HG02981 (cell line): ENCODE measurements around the gene HPCAL1.
"Not testable (repeated sequence)": the region's sequence is repeated elsewhere in the genome, so short reads cannot be mapped to it uniquely, and the experiment has no call there.

Experiments used
- ATAC-seq: cut with Tn5 transposase; IDR thresholded peaks from one replicate; pipeline ENCODE4 v1.9.1; 2021; ENCODE audit warnings: mild to moderate bottlenecking, moderate library complexity; ENCODE audit not compliant: unreplicated experiment

The HPCAL1 gene

DNA sequence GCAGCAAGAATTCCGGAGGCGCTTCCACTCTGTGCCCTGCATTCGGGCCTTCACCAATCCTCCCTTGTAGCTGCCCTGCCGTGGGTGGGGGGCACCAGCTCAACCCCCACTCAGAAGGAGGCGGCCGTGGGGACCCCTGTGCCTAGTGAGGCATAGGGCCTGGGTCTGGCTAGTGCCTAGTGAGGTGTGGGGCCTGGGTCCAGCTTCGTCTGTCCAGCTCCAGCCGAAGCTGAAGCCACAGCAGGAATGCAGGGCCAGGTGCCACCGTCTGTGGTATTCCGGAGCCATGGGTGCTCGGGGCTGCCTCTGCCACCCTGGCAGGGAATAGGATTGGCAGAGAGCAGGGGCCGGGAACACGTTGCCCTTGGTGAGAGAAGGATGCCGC is 133.1 kb downstream of the HPCAL1 start:
- ATAC-seq, result no peak

- ATAC-seq, result no peak
Observed at GRCh38 chr2:10436583-10437110, 133.9 kb downstream of the HPCAL1 start.

DNA sequence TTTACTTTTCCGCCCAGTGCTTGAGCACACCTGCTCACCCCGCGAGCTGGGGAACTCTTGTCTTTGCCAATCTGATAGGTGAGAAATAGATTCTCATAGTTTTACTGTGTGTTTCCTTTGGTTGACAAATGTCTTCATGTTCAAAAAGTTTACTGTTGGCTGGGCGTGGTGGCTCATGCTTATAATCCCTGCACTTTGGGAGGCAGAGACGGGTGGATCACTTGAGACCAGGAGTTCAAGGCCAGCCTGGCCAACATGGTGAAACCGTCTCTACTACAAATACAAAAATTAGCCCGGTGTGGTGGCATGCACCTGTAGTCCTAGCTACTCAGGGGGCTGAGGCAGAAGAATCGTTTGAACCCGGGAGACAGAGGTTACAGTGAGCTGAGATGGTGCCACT is 135.1 kb downstream of the HPCAL1 start:
- ATAC-seq, result no peak

- ATAC-seq, result no peak
Observed at GRCh38 chr2:10438688-10439087, 136.0 kb downstream of the HPCAL1 start.

DNA sequence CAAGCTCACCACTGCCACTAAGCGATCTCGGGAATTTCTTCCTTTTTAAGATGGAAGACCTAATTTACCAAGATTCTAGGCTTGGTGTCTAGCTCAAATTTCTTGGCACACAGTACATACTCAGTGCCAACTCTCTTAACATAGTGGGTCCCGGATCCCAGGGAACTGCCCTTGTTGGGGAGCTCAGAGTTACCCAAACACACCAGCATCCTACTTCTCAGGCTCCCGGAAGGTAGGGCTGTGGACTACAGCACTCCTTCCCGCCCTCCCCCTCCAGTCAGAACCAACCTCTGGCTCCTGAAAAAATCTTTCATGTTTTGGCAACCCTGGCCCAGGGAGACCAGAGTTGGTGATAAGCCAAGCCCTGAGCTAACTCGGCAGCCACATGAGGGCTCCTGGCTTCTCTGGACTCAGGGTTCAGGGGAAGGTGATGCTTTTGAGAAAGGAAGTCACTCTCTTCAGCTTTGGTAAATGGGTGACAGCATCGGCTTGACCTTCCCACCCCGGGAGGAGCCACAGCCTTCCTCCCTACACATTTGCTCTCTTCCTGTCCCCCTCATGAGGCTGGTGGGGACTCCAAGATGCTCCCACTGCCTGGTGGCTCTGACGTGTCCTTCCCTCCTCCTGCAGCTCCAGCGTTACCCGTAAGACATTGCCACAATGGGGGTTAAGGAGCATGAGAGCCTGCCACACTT is 136.6 kb downstream of the HPCAL1 start:
- no peak for ATAC-seq

GRCh38 chr2:10439971-10440370 is 137.3 kb downstream of the HPCAL1 start:
- ATAC-seq, result no peak

- no peak for ATAC-seq
Observed at GRCh38 chr2:10440736-10441135, 138.0 kb downstream of the HPCAL1 start.

- no peak for ATAC-seq
Observed at GRCh38 chr2:10441948-10442347, 139.2 kb downstream of the HPCAL1 start.

- not testable (repeated sequence) for ATAC-seq
Observed at GRCh38 chr2:10442469-10443126, 139.9 kb downstream of the HPCAL1 start.

GRCh38 chr2:10444463-10444862 is 141.8 kb downstream of the HPCAL1 start:
- ATAC-seq, result no peak

- no peak for ATAC-seq
Observed at GRCh38 chr2:10446631-10447030, 143.9 kb downstream of the HPCAL1 start.

DNA sequence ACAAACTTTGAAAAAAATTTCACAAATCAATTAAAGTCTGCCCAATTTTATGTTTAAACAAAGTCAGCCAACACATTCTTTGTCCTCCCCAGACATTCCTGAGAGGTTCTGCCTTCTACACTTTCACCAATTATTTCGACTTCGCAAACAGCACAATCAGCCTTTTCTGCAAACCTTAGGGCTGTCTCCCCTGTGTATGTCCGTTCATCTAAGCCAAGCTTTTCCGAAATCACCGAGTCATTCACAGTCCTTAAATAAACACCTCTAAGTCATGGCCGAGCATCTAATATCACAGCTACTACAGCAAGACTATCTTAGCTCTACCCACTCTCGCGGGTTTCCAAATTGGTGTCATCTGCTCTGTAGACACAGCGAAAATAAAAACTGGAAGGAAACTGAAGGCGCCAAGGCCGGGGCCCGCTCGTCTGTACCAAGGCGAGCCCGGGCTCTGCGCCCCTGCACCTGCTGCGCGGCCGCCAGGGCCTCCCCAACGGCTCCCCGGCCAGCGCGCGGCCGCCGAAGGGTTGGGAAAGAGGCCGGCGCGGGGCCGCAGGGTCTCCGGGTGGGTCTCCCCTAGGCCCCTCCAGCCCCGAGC is 144.7 kb downstream of the HPCAL1 start:
- ATAC-seq, result peak; percentile 15

DNA sequence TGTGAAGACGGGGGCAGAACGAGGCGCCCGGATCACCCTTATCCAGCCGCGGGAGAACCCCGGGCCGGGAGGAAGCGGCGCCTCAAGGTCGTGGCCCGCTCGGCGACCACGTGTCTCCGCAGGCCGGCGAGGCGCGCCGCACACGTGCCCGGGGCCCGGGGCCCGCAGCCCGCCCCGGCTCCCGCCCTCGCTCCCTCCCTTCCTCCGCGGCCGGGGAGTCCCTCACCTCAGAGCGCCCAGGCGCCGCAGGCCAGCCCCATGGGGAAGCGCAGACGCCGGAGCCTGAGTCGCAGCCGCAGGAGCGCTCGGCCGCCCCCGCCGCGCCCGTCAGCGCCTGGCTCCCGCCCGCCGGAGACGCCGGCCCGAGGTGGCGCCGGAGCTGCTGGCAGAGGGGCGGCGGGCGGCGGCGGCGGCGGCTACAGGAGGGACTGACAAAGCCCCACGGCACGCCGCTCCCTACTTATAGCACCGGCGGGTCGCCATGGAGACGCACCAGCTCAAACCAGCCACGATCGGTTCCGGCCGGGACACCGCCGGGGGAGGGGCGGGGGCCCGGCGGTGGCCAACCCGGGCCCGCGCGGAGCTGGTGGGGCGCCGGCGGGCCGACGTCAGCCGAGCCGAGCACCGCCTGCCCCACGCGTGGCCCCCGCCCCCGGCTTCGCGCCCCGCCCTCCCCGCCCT is 145.3 kb downstream of the HPCAL1 start, which contains the start of gene ODC1:
ODC1 (minus strand) TSS at position 433 of the 681 bp plus-strand sequence. CDS start 3,295 bp downstream, outside the sequence.
- ATAC-seq, result peak; percentile 74

- peak; percentile 54 for ATAC-seq
Observed at GRCh38 chr2:10448576-10449485, 146.1 kb downstream of the HPCAL1 start.

- ATAC-seq, result no peak
Observed at GRCh38 chr2:10449486-10449831, 146.8 kb downstream of the HPCAL1 start.

DNA sequence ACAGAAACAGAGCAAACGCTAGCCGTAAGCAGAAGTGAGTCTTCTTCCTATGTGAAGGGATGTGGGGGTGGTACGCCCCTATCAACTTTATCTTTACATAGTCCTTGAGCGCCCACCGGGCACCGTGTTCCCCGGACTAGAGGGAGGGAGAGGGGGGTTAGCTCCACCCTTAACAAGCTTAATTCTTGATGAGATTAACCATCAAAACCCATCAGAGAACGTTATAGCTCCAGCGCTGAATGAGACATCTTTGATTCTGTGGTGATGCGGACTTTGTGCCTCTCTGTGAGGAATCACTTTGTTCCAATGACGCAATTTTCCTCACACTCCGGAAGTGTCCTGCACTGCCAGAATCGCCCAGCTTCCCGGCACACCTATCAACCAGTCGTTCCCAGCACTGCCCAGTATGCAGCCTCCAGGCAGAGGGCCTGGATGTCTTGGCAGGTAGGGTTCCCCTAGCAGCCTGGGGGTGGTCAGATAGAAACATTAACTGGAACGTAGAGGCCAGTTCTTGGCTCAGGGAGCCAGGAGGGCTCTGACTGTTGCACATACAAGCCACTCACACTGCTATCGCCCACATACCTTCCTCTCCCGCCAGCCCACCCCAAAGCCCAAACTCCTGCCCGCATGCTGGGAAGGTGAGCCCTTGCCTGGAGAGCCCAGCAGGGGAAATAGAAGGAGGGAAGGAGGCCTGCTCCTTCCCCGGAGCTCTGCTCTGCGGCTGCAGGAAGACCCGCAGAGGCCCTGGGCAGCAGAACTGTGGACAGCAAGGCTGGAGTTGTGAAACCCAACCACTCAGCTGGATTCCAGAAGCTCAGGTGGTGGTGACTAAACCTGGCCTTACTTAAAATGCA is 147.4 kb downstream of the HPCAL1 start:
- ATAC-seq, result no peak

DNA sequence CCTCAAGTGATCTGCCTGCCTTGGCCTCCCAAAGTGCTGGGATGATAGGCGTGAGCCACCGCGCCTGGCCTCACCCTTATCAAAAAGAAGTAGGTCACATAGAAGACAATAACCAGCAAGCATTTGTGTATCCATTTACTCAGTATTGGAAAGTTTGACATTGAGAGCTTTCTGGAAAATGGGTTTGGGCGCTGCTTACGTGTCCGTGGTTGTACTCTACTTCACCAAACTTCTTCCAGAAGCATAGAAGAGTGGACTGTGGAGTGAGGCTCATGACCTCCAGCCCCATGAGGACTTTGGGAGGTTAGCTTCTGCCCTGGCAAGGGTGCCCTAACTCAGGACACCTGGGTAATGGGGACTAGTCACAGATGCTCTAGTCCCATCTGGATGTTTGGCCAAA is 149.1 kb downstream of the HPCAL1 start:
- ATAC-seq, result no peak

DNA sequence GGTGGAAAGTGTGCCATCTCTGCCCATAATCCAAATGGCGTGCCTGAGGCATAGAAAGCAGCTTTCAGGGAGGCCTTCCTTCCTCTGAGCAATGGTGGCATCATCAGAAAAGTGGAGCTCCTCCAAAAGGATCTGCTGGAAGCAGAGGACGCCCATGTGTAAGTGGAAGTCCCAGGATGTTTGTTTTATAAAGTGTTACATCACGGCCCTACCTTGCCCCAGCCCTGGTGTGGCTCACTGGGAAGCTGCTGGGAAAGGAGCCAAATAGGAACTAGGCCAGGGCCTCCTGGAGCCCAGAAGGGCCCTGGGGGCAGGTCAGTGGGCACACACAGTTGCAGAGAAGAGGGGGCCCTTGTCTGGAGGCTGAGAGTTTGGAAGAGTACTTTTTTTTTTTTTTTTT is 149.6 kb downstream of the HPCAL1 start:
- no peak for ATAC-seq
